ENCODE results near the gene S100A6.
A peak's percentile ranks its signal among the peaks of the same experiment; 100 is the strongest.
"Not testable (repeated sequence)": the region's sequence is repeated elsewhere in the genome, so short reads cannot be mapped to it uniquely, and the experiment has no call there.

Gene S100A6

DNA sequence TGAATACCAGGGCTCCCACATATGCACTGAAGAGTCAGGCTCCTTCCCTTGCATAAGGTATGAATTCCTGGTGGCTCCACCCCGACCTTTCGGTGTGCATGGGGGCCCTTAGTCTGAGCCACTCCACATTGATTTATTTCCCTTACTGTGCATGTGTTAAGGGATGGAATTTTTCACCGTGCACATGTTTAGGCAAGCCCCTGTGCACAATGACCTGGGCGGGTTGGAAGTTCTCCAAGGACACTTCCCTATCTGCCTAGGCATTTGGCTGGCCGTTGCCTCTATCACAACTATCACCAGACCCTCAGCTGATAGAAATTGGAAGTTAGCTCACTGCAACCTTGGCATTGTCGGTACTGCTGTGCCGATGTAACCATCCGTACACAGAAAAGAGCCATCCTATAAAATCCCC, 9.7 kb downstream of the S100A6 start:
- DNase-seq: no peak

GRCh38 chr1:153525088-153525728, 10.6 kb downstream of the S100A6 start:
- peak; percentile 98 for DNase-seq

- not testable (repeated sequence) for DNase-seq
Measured at GRCh38 chr1:153522353-153523048, 13.3 kb downstream of the S100A6 start.

DNA sequence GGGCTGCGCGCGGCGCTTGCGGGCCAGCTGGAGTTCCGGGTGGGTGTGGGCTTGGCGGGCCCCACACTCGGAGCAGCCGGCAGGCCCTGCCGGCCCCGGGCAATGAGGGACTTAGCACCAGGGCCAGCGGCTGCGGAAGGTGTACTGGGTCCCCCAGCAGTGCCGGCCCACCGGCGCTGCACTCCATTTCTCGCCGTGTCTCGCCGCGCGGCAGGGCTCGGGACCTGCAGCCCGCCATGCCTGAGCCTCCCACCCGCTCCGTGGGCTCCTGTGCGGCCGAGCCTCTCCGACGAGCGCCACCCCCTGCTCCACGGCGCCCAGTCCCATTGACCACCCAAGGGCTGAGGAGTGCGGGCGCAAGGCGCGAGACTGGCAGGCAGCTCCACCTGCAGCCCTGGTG, 14.0 kb downstream of the S100A6 start:
- not testable (repeated sequence) for DNase-seq

DNA sequence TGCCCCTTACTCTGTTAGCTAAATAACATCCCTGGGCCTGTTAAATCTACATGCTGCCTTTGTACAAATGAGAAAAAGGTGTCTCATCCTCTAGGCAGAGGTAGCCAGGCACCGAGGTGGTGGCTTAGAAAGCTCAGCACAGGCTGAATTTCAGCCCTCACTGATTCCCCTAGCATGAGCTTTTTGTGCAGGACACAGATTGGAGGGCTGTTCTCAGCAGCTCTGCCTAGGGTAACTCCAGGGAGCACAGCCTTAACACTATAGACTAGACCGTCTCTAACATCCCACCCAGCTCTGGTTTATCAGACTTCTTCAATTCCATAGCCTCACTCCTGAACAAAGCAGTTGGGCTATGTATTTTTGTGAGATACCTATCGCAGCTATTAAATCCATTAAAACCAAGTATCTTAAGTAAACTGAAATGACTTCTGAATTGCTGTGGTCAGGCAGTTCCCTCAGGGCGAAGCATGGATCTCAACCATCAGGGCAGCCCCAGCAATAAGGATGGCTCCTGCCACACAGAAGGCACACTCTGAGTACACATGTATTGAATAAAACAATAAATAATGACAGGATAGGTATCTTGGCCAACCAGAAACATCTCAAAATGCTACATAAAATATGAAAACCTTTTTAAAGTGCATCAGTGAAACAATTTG, 14.8 kb downstream of the S100A6 start:
- no peak for DNase-seq

GRCh38 chr1:153520137-153520691, 15.6 kb downstream of the S100A6 start:
- DNase-seq: not testable (repeated sequence)

DNA sequence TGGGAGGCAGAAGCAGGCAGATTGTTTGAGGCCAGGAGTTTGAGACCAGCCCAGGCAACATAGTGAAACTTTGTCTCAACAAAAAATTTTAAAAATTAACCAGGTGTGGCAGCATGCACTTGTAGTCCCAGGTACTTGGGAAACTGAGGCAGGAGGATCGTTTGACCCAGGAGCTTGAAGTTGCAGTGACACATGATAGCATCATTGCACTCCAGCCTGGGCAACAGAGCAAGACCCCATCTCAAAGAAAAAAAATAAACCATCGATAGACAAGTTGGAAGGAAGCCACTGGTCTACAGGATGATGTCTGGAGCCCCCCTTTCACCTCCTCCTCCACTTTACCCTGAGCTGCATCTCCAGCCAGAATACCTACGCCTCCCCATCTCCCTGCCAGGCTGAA, 16.5 kb downstream of the S100A6 start:
- DNase-seq: no peak

GRCh38 chr1:153515504-153516394, 20.0 kb downstream of the S100A6 start:
- DNase-seq: no peak

- DNase-seq: peak; percentile 39
Measured at GRCh38 chr1:153513666-153514065, 22.1 kb downstream of the S100A6 start.

GRCh38 chr1:153513023-153513422, 22.8 kb downstream of the S100A6 start:
- DNase-seq: no peak

DNA sequence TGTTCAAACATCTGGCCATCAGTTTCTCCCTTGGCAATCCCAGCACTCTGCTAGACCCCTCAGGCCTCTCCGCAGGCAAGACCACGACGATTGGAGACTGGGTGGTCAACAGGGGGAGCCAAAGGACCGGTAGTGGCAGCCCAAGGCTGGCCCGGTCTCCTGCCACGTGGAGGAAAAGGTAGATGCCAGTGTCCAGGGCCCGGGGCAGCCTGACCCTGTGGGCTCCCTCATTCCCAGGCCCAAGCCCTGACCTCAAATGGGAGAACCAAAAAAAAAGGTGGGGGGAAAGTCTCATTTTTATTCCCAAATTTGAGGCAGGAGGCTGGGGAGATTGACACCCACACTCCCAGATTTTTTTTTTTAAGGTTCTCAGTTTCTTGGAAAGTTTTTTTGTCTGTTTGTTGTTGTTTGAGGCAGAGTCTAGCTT, 24.8 kb downstream of the S100A6 start:
- peak; percentile 94 for DNase-seq

- peak; percentile 77 for DNase-seq
Measured at GRCh38 chr1:153509729-153510354, 25.9 kb downstream of the S100A6 start.

DNA sequence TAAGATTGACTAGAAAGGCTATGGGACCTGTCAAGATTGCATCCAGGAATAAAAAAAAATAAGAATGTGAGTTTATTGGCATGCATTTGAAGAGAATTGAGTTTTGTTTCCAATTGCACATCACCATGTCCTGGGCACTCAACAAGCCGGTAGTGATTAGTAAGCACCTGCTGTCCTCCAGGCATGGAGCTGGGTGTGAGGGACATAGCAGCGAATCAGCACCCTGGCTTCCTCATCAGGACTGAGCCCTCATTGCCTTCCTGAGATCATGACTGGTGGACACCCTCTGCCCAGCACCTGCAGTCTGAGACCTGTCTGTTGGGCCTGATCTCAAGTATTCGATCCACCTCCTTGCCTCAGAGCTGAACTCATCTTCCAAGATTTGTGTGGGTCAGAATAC, 26.8 kb downstream of the S100A6 start:
- DNase-seq: no peak

DNA sequence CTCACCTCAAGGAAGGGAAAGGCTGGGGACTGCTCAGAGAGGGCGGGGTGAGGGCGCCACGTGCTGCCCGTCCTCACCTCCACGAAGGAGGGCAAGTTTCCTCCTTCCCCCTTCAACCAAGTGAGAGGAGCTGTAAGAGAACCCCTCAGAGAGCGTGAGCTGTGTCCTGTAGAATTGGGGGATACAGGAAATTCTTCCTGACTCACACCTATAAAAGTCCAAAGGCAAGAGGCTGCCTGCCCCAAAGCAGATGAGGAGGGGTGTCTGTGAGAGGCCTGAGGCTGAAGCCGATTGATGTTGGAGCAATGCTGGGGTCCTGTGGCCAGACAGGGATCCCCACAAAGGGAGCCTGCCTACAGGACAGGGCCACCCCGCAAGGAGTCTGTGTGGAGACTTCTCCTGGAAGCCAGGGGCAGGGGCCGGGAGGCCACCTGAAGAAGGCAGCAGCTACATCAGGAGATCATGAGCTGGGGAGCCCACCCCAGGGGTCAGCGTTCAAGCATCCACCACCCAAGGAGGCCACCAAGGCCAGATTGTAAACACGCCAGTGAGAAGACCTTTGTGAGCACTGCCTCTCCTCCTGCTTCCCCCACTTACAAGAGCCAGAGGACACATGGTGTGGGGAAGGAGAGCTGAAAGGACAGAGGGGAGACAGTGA, 27.7 kb downstream of the S100A6 start:
- no peak for DNase-seq

DNA sequence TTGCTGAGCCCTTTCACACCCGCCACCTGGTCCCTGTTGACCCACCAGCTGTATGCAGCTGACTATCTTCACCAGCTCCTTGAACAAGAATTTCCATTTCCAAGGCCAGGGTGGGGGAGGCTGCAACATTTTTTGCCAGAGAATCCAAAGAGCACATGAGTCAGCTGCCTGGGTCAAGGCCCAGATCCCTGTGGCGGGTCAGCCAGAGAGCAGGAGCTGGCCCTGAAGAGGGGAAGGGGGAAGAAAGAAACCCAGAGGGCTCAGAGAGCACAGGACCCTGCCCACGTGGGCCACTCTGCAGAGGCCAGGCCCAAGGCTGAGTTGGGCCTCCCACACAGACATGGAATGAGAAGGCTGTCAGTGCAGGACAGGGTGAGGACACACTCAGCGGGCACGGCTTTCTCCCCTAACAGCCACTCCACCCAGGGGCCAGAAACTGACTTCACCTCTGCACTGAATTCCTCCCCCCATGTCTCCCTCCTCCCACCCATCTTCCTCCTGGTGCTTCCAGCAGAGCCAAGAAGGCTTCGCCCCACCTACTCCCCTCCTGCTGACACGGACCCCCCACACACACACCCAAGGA, 28.9 kb downstream of the S100A6 start:
- DNase-seq: no peak

DNA sequence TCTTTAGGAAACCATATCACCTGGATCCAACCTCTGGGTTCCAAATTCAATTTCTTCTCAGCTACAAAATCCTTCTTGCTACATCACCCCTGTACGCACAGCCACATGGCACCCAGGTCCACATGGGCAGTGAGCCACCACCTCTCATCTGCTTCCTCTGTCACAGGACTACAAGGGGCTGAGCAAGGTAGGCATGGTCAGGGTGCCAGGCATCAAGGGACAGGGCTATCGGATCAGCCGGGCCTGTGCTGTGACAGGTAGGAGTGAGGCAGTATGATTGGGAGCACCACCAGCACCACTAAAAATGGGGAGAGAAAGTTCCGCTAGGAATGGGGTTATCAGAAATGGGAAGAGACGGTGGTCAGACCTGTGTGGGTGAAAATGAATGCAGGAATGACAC, 29.4 kb downstream of the S100A6 start:
- no peak for DNase-seq

GRCh38 chr1:153505576-153505975, 30.2 kb downstream of the S100A6 start:
- no peak for DNase-seq

- DNase-seq: peak; percentile 99
Measured at GRCh38 chr1:153503766-153504165, 32.0 kb downstream of the S100A6 start.

GRCh38 chr1:153498746-153499145, 37.0 kb downstream of the S100A6 start:
- DNase-seq: no peak

DNA sequence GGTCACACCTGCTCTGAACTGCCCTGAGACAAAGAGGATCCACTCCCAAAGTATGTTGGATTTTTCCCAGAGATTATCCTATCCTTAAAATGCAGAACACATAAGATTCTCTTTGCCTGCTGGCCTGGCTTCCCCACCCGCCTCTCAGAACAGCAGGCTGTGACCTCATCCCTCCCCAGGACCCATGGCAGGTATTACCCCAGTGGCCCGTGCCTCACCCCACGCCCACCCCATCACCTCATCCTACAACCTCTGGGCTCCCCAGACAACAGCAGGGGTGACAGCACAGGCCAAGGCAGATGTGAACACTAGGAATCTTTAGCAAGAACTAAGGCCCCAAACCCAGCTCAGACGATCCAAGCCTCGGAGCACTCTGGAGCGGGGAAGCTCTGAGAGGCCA, 40.3 kb downstream of the S100A6 start:
- DNase-seq: no peak

GRCh38 chr1:153494976-153495535, 40.7 kb downstream of the S100A6 start:
- peak; percentile 97 for DNase-seq
